Gastroesophageal sphincter (tissue), 3 donors: ENCODE data around the gene C1orf115.

ENCODE experiments used
- CTCF ChIP-seq, 4 experiments: fragments of 200-600 bp in 2 of 4; fragments of 450-650 bp in 2 of 4; sonication (generic) in 1 of 4; IDR thresholded peaks; one replicate each; pipeline ENCODE4 v1.5.1; 2017 to 2019; ENCODE audit warnings: antibody characterized with exemption in 4 of 4, mild to moderate bottlenecking in 2 of 4, moderate library complexity in 2 of 4
- POLR2AphosphoS5 ChIP-seq: sonication (generic); formaldehyde crosslinking; IDR thresholded peaks from one replicate; pipeline ENCODE4 v1.6.1; 2017; ENCODE audit warnings: antibody characterized with exemption

DNA sequence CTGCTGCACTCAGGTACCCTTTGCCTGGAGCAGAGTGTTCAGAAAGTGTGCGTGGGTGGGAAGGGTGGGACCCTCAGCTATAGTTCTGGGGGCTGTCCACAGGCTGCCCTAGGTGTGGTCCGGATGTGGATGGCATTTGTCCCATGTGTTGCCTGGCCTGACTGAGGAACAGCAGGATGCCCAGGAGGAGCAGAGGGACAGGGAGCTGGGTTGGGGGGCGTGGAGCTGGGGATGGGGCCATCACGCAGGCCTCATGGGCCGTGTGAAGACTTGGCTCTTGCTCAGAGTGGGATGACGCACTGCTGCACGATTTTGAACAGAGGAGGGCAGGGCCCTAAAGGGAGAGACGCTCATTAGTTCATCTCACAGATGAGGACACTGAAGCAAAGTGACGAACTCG, 17.0 kb downstream of the C1orf115 start:
- TF ChIP-seq CTCF (IDR thresholded peaks at IDR 0.05) (no peak), POLR2AphosphoS5 (no peak)
